Keratinocyte (primary cell): Measurements from ENCODE around the gene ARHGAP15. TPM values are rescaled to one million over a fixed set of nuclear protein-coding genes. Genes with fewer than 3 reads are reported as not detected.

Source experiments
- DNase-seq: peaks from one replicate; pipeline ENCODE4 v3.0.0-alpha.2; 2011; ENCODE audit warnings: low read depth, missing footprints, low spot score
- FAIRE-seq: peaks from 2 replicates; lab custom pipeline; 2011; peaks lifted over from hg19 to GRCh38; lab: Jason Lieb, UNC
- H2AFZ ChIP-seq: 2 replicates; pipeline ENCODE4 v1.6.0; 2012; ENCODE audit warnings: low read length, control low read depth, inconsistent platforms; ENCODE audit not compliant: control insufficient read depth
- H3K27ac ChIP-seq: 2 replicates; pipeline ENCODE4 v1.5.1; 2011; ENCODE audit warnings: low read length; ENCODE audit not compliant: control insufficient read depth, insufficient read depth
- H3K27me3 ChIP-seq: 3 replicates; pipeline ENCODE4 v1.6.0; 2011; ENCODE audit warnings: low read length; ENCODE audit not compliant: control insufficient read depth, insufficient read depth; ENCODE audit errors: extremely low read depth
- H3K36me3 ChIP-seq, 2 experiments: 2 replicates in 1 of 2; 3 replicates in 1 of 2; pipeline ENCODE4 v1.5.1; 2011; ENCODE audit warnings: low read length in 2 of 2, mild to moderate bottlenecking in 1 of 2; ENCODE audit not compliant: control insufficient read depth in 2 of 2, insufficient read depth in 2 of 2; ENCODE audit errors: extremely low read depth in 1 of 2
- H3K4me1 ChIP-seq: 3 replicates; pipeline ENCODE4 v1.5.1; 2011; ENCODE audit warnings: low read length; ENCODE audit not compliant: control insufficient read depth, insufficient read depth; ENCODE audit errors: extremely low read depth
- H3K4me2 ChIP-seq: 3 replicates; pipeline ENCODE4 v1.6.0; 2011; ENCODE audit warnings: low read depth, low read length; ENCODE audit not compliant: control insufficient read depth, insufficient read depth; ENCODE audit errors: extremely low read depth
- H3K4me3 ChIP-seq, 3 experiments: fragments of 200-600 bp in 1 of 3; sonication (generic) in 1 of 3; 2 replicates in 2 of 3; 3 replicates in 1 of 3; pipeline ENCODE4 v1.5.1; 2011 to 2016; ENCODE audit warnings: low read length in 3 of 3, mild to moderate bottlenecking in 3 of 3, control low read depth in 2 of 3, inconsistent platforms in 1 of 3, low read depth in 1 of 3, mixed read lengths in 1 of 3, mixed run types in 1 of 3, moderate library complexity in 1 of 3; ENCODE audit not compliant: control insufficient read depth in 2 of 3, insufficient read depth in 2 of 3; ENCODE audit errors: extremely low read depth in 1 of 3
- H3K79me2 ChIP-seq: 2 replicates; pipeline ENCODE4 v1.6.0; 2012; ENCODE audit warnings: low read length; ENCODE audit not compliant: control insufficient read depth, insufficient read depth
- H3K9ac ChIP-seq: 3 replicates; pipeline ENCODE4 v1.6.0; 2011; ENCODE audit warnings: low read length; ENCODE audit not compliant: control insufficient read depth, insufficient read depth; ENCODE audit errors: extremely low read depth
- H3K9me1 ChIP-seq: 3 replicates; pipeline ENCODE4 v1.6.0; 2011; ENCODE audit warnings: low read length; ENCODE audit not compliant: control insufficient read depth, insufficient read depth; ENCODE audit errors: extremely low read depth
- H3K9me3 ChIP-seq: 2 replicates; pipeline ENCODE4 v1.5.1; 2012; ENCODE audit warnings: low read depth, low read length; ENCODE audit not compliant: control insufficient read depth
- H4K20me1 ChIP-seq: 3 replicates; pipeline ENCODE4 v1.6.0; 2011; ENCODE audit warnings: low read length; ENCODE audit not compliant: control insufficient read depth, insufficient read depth; ENCODE audit errors: extremely low read depth
- EZH2 ChIP-seq: IDR thresholded peaks from one replicate; pipeline ENCODE4 v1.6.1; 2012; ENCODE audit warnings: inconsistent platforms, mild to moderate bottlenecking, low read length, moderate library complexity
- dilution Hi-C: fragments of 300-500 bp; cut with MboI; formaldehyde crosslinking; loops from one replicate; pipeline ENCODE4 v1.7.0; 2020; ENCODE audit warnings: low sequenced_read_pairs; ENCODE audit not compliant: extremely low pct_ligation_motif_present
- polyA plus RNA-seq, 5 experiments: library from polyadenylated mRNA; depleted of rRNA in 3 of 5; stranded (reverse) in 3 of 5; stranded (forward) in 1 of 5; unstranded in 1 of 5; fragments of >200 nt; gene quantifications; 1 replicate in 1 of 5; 2 replicates in 3 of 5; 3 replicates in 1 of 5; pipeline versions ENCODE4 v1.2.1 to v1.2.3, GENCODE V29; 2011 to 2012; ENCODE audit warnings: missing spikeins in 2 of 5, low read depth in 1 of 5, low replicate concordance in 1 of 5
- TF ChIP-seq, protein P1 (sequence below), 3 experiments: IDR thresholded peaks in 1 of 3; conservative IDR thresholded peaks in 1 of 3; optimal IDR thresholded peaks in 1 of 3; 2 replicates in 2 of 3; 3 replicates in 1 of 3; pipeline versions ENCODE3 to v1.5.1; 2011; ENCODE audit warnings: low read length in 3 of 3, mild to moderate bottlenecking in 3 of 3, moderate library complexity in 2 of 3, control low read depth in 1 of 3, inconsistent platforms in 1 of 3; ENCODE audit not compliant: insufficient read depth in 2 of 3; ENCODE audit errors: extremely low read depth in 1 of 3

Gene ARHGAP15
- polyA plus RNA-seq, 1 donor (not counting 4 experiments of a cell fraction or from before 2014, with no cell fraction given), result not detected

DNA sequence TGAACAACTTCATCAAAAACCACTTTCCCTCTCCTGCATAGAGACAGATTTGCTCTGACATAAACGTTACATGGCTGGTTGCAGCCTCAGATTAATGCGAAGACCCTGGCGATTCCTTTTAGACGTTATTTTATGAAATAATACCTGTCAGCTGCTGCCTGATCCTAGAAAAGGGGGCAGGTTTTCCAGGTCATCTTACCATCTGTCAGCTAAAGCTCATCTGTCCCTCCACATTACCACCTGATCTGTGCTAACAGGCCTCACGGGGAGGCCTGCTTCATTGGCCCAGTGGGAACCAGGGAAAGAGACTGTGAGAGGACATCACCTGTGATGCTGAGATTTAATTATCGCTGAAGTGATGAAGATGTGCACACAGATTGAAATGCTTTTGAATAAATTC, 261.0 kb downstream of the ARHGAP15 start:
- Histone ChIP-seq H3K4me3 (no peak overlapping the region), H3K9me1 (no peaks in the 10 kb centered on the region), H4K20me1 (no peaks in the 10 kb centered on the region), H3K9ac (no peak overlapping the region), H3K9me3 (no peaks in the 10 kb centered on the region), H3K4me2 (no peak overlapping the region), H2AFZ (no peak overlapping the region), H3K79me2 (no peaks in the 10 kb centered on the region), H3K27me3 (no peaks in the 10 kb centered on the region), H3K36me3 (no peaks in the 10 kb centered on the region), H3K4me1 (no peaks in the 10 kb centered on the region), H3K27ac (no peak overlapping the region)
- DNase-seq (no peak), FAIRE-seq (no peak)
- dilution Hi-C loops, result no loop called here
- TF ChIP-seq, protein P1, sequence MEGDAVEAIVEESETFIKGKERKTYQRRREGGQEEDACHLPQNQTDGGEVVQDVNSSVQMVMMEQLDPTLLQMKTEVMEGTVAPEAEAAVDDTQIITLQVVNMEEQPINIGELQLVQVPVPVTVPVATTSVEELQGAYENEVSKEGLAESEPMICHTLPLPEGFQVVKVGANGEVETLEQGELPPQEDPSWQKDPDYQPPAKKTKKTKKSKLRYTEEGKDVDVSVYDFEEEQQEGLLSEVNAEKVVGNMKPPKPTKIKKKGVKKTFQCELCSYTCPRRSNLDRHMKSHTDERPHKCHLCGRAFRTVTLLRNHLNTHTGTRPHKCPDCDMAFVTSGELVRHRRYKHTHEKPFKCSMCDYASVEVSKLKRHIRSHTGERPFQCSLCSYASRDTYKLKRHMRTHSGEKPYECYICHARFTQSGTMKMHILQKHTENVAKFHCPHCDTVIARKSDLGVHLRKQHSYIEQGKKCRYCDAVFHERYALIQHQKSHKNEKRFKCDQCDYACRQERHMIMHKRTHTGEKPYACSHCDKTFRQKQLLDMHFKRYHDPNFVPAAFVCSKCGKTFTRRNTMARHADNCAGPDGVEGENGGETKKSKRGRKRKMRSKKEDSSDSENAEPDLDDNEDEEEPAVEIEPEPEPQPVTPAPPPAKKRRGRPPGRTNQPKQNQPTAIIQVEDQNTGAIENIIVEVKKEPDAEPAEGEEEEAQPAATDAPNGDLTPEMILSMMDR (optimal IDR thresholded peaks at IDR 0.05 in 1 of 3, IDR thresholded peaks at IDR 0.05 in 1 of 3, conservative IDR thresholded peaks at IDR 0.05 in 1 of 3; ENCODE audit: extremely low read depth in 1 of 3, insufficient read depth in 2 of 3, low read length in 3 of 3), result no peak
- no peak for TF ChIP-seq EZH2

DNA sequence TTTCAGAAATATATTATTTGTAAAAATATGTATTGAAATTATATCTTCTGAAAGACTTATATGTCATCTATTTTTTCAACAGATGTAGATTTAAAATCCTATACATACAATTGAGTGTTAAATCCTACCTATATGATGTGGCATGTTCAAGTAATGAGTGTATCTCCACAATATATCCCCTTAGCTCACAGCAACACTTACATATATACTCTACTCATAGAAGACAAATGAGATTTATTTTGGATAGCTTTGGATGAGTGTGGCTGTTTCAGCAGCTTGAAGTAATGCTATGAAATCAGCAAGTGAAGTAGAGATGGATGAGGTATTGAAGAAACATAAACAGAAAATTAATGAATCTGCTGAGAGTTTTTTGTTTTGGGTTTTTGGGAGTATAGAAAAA, 263.1 kb downstream of the ARHGAP15 start:
- no peak overlapping the region for H3K27ac ChIP-seq
- dilution Hi-C loops, result no loop called here
- TF ChIP-seq EZH2, result no peak
- no peaks in the 10 kb centered on the region for H3K9me1 ChIP-seq
- H3K9ac ChIP-seq, result no peak overlapping the region
- H3K27me3 ChIP-seq, result no peaks in the 10 kb centered on the region
- H3K79me2 ChIP-seq, result no peaks in the 10 kb centered on the region
- H3K4me1 ChIP-seq, result no peaks in the 10 kb centered on the region
- no peak overlapping the region for H3K4me2 ChIP-seq
- H3K4me3 ChIP-seq, result no peak overlapping the region
- H3K36me3 ChIP-seq, result no peaks in the 10 kb centered on the region
- H2AFZ ChIP-seq, result no peak overlapping the region
- no peak for DNase-seq
- H4K20me1 ChIP-seq, result no peaks in the 10 kb centered on the region
- no peaks in the 10 kb centered on the region for H3K9me3 ChIP-seq
- no peak for FAIRE-seq

DNA sequence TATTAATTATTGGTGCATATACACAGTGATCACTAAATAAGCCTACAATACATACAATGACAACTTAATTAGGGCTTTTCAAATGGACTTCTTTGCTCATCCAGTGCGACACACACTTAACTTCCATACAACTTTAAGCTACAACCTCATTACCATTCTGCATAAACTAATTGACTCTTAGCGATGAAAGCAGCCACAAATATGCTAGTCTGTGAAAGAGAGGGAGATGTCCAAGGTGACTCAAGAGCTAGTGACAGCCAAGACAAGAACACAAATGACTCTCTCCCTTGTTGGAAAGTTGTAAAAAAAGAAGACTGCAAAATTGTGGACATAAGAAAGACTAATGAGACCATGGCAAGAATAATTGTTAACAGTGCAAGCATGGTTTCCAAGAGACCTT, 264.8 kb downstream of the ARHGAP15 start:
- H3K36me3 ChIP-seq, result no peaks in the 10 kb centered on the region
- H3K4me1 ChIP-seq, result peaks cover 13% of the 10 kb centered on the region
- no peak for TF ChIP-seq EZH2
- TF ChIP-seq, protein P1 (optimal IDR thresholded peaks at IDR 0.05 in 1 of 3, IDR thresholded peaks at IDR 0.05 in 1 of 3, conservative IDR thresholded peaks at IDR 0.05 in 1 of 3; ENCODE audit: extremely low read depth in 1 of 3, insufficient read depth in 2 of 3, low read length in 3 of 3), result no peak
- dilution Hi-C loops, result no loop called here
- no peak overlapping the region for H3K4me3 ChIP-seq
- no peak overlapping the region for H3K9ac ChIP-seq
- no peaks in the 10 kb centered on the region for H3K27me3 ChIP-seq
- no peak overlapping the region for H3K4me2 ChIP-seq
- DNase-seq, result no peak
- H3K9me3 ChIP-seq, result no peaks in the 10 kb centered on the region
- H4K20me1 ChIP-seq, result no peaks in the 10 kb centered on the region
- H3K9me1 ChIP-seq, result no peaks in the 10 kb centered on the region
- no peak overlapping the region for H2AFZ ChIP-seq
- no peak overlapping the region for H3K27ac ChIP-seq
- FAIRE-seq, result no peak
- H3K79me2 ChIP-seq, result no peaks in the 10 kb centered on the region
